NCI-H2196 treated with DMSO at 0.1 percent for 48 hours (cell line): ENCODE data around the gene TRAPPC10.

Source experiments
- DNase-seq: peaks from one replicate; lab custom pipeline; 2025; ENCODE audit not compliant: unreplicated experiment; lab: John Stamatoyannopoulos, UW

TRAPPC10 gene

DNA sequence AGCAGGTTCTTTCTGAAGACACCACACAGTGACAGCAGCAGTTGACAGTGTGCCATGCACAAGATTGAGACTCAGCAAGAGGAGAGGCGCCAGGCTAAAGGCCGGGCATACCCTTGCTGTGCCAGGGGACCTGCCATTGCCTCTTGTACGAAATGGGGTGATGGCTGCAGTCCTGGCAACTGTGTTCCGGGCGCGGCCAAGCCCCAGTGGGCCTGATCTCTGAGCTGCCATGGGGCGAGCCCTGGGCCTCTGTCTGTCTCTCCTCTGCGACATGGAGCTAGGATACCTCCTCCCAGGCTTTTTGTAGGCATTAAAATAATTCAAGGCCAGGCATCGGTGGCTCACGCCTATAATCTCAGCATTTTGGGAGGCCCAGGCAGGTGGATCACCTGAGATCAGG lies 9.6 kb upstream of the TRAPPC10 start:
- DNase-seq = no peak

DNA sequence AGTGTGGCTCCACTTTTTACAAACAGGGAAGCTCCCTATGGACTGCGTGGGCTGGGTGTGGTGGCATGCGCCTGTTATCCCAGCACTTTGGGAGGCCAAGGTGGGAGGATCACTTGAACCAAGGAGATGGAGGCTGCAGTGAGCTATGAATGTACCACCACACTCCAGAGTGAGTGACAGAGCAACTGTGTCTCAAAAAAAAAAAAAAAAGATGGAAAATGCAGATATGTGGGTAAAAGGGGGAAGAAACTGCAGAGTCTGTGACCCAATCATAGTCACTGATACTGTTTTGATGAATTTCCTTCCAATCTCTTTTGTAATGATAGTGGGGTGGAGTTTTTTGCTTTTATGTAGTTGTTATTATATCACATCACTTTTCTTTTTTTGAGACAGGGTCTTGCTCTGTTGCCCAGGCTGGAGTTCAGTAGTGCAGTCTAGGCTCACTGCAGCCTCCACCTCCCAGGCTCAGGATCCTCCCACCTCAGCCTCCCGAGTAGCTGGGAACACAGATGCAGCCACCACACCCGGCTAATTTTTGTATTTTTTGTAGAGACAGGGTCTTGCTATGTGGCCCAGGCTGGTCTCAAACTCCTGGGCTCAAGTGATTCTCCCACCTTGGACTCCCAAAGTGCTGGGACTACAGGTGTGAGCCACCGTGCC lies 8.7 kb upstream of the TRAPPC10 start:
- no peak for DNase-seq

DNA sequence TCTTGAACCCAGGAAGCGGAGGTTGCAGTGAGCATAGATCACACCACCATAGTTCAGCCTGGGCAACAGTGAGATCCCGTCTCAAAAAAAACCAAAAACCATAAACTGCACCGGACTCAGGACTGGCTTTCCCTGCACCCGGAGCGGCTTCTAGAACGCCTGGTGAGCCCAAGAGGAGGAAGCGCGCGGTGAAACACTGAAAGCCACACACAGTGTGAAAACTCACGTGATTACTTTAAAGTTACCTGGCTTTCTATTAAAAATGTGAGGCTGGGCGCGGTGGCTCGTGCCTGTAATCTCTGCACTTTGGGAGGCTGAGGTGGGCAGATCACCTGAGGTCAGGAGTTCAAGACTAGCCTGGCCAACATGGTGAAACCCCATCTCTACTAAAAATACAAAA lies 7.0 kb upstream of the TRAPPC10 start:
- DNase-seq = no peak

DNA sequence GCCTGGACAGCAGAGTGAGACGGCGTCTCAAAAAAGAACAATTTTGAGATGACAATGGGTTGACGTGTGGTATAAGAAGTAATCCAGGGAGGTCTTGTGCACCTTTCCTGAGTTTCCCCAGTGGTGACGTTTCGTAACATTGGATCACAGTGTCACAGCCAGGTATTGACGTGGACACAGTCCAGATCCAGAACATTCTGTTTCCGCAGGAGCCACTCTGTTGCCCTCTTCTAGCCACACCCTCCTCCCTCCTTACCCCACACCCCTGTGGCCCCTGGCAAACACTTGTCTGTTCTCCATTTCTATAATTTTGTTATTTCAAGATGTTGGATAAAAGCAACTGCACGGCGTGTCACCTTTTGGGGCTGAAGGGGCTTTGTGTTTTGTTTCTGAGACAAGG lies 6.5 kb upstream of the TRAPPC10 start:
- no peak for DNase-seq

GRCh38 chr21:44006017-44006619 lies 6.0 kb upstream of the TRAPPC10 start:
- no peak for DNase-seq

GRCh38 chr21:44006656-44007055 lies 5.5 kb upstream of the TRAPPC10 start:
- no peak for DNase-seq

- no peak for DNase-seq
Measured at GRCh38 chr21:44010429-44010828, 1.7 kb upstream of the TRAPPC10 start.

DNA sequence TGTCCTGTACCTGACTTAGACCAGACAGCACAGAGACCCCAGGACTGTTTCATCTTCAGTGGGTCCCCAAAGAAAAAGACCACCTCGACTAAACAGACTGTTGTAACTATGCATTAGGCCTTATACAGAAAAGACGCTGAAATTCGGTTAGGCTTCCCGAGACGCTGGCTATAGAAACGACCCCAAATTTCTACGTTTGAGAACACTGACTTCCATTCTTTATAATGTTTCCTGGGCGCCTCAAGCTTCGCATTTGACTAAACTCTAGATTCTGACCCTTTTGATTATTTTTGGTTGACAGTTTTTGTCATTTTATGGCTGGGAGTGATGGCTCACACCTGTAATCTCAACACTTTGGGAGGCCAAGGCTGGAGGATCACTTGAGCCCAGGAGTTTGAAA lies 986 bp upstream of the TRAPPC10 start:
- DNase-seq = no peak

DNA sequence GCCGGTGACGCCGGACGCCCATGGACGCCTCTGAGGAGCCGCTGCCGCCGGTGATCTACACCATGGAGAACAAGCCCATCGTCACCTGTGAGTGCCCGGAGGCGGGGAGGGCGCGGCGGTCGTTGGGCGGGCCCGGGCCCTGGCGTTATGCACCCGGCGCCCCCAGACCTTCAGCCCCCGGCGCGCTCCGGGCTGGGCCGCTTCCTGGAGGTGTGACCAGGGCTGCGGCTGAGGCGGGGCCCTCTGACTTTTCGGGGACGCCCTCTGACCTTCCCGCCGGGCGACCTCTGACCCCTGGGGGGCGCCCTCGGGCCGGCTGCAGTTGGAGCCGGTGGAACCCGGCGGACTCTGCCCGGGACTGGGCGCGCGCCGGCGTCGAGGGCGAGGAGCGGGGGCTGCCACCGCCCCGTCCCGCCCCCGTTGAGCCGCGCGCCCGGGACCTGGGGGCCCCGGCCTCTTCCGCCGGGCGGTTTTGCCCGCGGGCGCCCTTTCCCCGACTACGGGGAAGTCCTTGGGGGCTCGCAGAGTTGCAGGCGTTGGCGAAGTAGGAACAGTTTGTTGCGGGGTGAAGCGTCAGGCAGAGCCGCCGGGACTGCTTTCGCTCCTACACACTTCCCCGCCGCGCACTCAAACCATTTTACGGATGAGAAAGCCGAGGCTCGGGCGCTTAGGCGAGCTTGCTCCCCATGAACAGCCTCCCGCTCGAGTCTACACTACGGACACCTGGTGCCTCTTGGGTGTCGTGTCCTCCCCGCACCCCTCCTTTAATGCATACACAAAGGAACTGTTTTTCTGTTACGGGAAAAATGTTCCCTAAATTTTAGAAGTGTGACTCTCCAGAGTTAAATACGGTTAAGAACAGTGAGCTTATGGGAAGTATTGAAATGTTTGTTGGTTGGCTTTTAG lies 618 bp downstream of the TRAPPC10 start:
- DNase-seq = peak; percentile 34

GRCh38 chr21:44013380-44014088 lies 1.4 kb downstream of the TRAPPC10 start:
- DNase-seq = no peak

DNA sequence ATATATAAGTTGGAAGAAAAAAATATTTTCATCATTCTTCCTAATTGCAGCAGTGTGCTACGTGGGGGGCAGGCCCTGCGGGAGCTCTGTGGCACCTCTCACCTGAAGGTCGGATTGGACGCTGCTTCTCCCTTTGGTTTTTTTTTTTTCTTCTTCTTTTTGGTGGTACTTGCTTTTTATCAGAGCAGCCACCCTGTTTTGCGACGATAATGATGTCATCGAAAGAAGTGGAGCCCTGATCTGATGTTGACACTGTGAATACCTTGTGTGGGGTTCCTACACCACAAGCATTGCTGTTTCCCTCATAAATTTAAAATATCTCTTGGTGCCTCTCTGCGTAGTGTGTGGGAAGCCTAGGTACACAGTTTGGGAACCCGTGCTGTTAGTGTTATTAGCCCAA lies 5.5 kb downstream of the TRAPPC10 start:
- DNase-seq = no peak

GRCh38 chr21:44018127-44018526 lies 6.0 kb downstream of the TRAPPC10 start:
- DNase-seq = no peak

GRCh38 chr21:44018813-44019567 lies 6.9 kb downstream of the TRAPPC10 start:
- no peak for DNase-seq

- DNase-seq = no peak
Measured at GRCh38 chr21:44019568-44019958, 7.5 kb downstream of the TRAPPC10 start.

DNA sequence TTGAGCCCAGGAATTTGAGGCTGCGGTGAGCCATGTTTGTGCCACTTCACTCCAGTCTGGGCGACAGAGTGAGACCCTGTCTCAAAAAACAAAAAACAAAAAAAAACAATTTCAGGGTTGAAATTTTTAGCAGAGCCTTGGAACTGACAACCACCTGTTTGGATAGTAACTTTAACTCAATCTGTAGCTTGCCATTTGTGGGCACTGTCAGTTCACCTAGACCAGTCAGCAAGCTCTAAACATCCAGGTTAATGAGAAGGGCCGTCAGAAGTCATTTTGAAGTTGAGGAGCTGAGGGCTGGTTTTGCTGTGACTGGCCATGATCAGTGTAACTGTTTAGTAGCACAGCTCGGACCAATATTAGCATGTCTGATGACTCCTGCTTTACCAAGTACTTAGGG lies 8.4 kb downstream of the TRAPPC10 start:
- no peak for DNase-seq

DNA sequence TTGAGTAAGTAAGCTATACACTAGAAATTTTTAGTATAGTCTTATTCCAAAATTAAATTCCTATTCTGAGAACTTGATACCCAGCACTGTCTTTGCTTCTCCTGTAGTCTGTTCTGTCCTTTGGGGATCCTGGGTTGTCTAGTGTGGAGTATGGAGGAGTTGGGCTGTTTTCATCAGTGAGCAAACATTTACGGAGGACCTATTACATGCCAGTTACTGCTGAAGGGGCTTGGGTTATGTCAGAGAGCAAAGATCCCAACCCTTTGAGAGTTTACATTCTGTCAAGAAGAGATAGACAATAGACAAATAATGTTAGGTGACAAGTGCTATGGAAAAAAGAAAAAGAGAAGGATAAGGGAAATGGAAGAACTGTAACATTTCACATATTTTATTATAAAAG lies 9.0 kb downstream of the TRAPPC10 start:
- DNase-seq = no peak

DNA sequence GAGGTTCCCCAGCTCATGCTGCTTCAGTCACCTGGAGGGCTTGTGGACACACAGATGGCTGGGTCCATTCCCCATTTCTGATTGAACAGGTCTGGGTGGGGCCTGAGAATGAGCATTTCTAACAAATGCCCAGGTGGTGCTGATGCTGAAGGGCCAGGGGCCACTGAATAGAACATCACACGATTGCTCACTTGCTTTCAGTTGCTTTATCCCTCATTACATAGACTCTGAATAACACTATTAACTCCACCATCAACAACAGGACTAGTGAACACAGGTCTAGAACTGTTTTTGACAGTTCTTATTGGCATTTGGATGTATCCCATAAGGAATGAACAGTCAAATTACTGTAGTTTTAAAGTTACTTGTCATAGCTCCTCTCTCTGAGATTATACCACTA lies 12.1 kb downstream of the TRAPPC10 start:
- DNase-seq = no peak

DNA sequence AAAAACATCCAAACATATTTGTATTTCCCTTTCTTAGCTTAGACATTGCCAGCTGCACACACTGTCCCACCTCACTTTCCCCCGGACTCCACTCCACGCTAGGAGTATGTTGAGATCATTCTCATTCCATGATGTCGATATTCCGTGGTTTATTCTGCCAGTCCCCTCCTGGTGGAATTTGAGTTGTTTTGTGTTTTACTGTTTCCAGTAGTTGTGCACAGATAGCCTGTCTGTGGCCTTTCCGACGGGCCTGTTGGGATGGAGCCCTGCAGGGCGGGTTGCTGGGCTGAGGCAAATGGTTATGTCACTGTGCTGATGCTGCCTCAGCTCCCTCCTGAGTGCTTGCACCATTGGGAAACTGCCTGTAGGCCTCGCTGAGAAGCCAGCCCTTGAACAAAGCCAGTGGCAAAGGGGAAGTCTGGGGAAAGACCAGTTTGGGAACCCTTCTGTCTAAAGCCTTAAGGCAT lies 12.8 kb downstream of the TRAPPC10 start:
- no peak for DNase-seq

DNA sequence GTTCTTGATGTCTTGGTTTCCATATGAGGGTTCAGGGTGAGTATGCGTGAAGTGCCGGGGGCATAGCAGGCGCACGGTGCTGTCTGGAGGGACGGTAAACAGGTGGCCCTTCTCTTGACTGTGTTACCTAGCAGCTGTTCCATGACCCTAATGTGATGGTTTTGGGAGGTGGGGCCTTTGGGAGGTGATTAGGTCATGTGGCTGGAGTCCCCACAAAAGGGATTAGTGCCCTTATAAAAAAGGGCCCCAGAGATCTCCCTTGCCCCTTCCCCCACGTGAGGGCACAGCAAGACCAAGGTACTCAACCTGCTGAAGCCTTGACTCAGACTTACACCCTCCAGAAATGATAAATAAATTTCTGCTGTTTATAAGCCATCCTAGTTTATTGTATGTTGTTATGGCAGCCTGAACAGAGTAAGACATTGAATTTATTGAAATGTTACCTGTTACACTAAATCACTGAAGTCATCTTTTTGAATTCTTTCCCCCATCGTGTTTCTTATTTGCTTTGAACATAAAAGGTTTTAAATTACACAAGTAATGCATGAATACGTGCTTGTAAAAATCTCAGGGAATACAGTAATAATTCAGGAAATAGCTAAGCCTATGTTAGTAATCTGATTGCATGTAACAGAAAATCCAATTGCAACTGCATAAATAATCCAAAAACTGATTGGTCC lies 15.6 kb downstream of the TRAPPC10 start:
- DNase-seq = no peak

- DNase-seq = no peak
Measured at GRCh38 chr21:44028287-44028659, 16.2 kb downstream of the TRAPPC10 start.
